ENCODE results near the gene EEFSEC.

EEFSEC gene

DNA sequence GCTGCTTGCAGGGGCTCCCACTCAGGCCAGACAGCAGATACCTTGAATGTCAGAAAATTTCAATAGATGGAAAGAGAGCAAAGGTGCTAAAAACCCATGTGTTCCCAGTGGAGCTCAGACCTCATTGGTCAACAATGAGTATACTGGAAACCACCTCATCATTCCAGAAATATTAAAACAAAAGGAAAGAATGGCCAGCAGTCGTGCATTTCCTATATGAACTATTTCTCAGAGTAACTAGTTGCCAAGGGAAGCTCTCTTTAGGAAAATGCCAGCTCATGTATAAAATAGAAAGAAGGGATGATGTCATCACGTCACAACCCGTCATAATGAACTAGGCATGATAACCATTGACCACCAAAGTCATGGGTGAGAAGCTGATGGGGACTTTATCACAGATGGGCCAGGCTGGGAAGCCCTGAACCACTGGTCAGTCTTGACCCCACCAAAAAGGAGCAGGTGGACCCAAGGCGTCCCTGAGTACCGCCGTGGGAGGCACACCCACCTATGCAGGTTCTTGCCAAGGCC, 295.9 kb downstream of the EEFSEC start:
- no peak for DNase-seq (ENCODE audit: low spot score)

DNA sequence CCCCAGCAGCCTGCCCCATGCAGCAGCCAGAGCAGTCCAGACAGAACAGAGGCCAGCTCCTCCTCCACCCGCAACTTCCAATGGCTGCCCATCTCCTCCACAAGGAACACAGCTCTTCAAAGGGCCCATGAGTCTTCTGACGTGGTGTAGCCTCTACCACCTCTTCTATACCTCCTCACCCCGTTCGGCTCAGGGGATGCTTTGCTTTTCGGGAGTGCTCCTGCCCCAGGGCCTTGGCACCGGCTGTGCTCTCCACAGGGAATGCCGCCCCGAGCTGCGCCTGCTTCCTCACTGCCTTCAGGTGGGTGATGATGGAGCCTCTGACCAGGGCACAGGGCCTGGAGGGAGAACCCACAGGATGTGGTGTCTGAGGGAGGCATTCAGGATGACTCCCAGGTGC, 298.8 kb downstream of the EEFSEC start:
- no peak for DNase-seq (ENCODE audit: low spot score)

DNA sequence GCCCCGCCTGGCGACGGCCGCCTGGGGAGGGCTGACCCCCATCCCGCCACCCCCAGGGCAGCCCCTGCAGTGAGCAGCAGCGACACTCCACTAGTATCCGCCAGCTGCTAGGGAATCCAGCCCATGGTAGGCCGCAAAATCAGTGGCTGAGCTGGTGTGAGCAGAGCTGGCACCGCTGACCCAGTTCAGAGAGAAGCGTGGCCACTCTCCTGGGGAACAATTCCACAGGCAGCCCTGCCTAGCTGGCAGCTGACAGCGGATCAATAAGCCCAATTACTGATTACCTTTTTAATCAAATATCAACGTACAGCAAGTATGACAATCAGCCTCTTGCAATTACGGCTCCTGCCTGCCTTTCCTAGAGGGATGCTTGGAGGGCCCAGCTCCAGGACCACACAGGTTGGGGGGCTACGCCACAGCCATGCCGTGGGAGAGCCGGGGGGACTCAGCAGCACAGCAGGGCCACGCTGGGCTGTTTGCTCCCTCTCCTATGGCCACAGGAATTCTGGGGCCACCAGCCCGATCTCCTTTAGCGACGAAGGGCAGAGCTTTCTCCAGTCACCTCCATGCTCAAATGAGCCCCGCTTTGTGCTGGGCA, 299.5 kb downstream of the EEFSEC start:
- no peak for DNase-seq (ENCODE audit: low spot score)

DNA sequence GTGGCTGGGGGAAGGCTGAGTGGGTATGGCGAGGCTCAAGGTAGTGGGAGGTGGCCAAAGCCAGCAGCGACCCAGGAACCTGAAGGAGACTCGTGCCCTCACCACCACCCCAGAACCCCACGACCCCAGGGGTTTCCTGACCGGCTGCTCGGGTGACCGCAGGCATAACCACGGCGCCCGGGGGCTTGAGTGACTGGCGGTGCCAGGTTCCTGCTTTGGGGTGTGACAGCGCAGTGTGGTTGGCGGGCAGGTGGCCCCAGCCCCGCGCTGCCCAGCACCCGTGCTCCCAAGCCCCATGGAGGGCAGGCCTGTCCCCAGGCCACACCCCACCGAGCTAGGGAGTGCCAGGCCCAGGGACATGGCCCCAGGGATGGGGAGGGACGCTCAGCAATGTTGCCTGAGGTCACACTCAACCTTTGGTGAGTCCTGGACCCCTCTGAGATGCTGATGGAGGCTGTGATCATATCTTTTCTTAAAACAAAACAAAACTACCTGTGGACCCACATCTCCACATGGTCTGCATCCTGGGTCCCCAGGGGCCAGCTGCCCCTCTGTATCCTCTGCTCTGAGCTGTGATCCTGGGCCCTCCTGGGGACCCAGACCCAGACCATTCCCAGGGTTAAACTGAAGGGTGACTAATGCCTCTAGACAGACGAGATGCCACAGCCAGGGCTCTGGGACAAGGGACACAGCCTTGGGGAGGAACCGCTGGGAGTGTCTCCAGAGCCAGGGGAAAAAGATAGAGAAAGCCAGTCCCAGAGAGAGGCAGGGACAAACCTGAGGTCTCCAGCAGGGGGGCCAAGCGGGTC, 300.4 kb downstream of the EEFSEC start:
- DNase-seq (ENCODE audit: low spot score): no peak

DNA sequence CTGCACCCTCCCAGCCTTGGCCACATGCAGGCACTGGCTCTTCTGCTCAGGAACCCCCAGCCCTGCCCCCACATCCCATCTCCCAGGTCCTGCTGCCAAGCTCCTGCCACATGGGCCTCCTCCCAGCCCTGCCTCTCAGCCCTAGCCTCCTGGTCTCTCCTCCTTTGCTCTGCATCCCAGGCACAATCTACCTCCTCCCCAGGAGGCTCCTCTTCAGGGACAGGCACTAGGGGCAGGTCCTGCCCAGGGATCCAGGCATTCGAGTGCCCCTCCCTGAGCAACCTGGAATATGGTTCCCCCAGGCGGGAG, 301.0 kb downstream of the EEFSEC start:
- DNase-seq (ENCODE audit: low spot score): no peak

DNA sequence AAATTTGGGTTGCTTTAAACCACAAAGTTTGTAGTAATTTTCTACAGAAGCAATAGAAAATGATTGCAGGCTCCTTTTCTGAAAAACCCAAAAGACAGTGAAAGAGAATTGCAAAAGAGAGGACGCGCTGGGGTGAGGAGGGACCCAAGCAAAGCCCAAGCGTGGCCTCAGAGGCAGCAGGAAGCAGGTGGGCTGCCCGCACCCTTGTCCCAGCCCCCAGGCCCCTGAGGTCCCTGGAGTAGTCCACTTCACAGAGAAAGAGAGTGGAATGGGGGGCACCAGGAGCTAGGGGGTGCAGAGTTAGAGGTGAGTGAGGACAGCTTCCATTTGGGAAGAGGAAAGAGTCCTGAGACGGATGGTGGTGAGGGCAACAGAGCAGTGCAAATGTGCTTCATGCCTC, 301.8 kb downstream of the EEFSEC start:
- DNase-seq (ENCODE audit: low spot score): no peak

DNA sequence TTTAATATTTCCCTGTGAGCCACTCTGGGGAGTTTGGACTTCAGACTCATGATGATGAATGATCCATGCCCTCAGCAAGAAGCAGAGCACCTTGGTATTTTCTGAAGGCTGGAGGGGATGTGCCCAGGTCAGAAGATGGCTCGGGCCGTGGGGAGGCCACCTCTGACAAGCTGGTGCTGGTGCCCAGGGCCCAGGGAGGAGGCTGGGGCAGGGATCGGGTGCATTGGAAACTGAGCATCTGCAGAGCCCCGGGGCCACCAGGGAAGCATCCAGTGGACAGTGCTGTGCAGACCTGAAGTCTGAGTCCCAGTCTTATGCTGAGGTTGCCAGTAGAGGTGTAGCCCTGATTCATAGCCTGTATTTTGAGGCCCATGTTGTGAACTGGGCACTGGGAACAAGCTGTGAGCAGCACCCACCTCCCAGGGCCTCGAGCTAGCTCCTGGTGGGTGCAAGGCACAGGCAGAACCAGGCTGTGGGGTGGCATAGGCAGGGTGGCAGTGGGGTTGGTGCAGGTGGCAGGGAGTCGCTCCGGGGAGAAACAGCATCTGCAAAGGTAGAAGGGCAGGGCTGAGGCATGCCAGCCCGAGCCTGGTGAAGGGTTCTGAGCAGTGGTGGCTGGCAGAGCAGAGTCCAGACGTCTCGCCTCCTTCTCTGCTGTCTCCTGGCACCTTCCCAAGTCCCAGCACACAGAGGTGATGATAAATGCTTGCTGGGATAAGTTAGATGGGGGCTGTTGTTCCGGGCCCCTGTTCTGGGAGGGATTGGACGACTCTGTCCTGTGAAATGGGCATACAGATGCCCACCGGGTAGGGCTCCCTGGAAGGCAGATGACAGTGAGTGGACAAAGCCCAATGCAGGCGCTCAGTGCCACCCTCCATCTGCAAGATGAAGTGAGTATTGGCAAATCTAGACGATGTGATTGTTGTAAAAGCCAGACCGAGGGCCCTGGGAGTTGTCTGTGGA, 302.8 kb downstream of the EEFSEC start:
- DNase-seq (ENCODE audit: low spot score): no peak

DNA sequence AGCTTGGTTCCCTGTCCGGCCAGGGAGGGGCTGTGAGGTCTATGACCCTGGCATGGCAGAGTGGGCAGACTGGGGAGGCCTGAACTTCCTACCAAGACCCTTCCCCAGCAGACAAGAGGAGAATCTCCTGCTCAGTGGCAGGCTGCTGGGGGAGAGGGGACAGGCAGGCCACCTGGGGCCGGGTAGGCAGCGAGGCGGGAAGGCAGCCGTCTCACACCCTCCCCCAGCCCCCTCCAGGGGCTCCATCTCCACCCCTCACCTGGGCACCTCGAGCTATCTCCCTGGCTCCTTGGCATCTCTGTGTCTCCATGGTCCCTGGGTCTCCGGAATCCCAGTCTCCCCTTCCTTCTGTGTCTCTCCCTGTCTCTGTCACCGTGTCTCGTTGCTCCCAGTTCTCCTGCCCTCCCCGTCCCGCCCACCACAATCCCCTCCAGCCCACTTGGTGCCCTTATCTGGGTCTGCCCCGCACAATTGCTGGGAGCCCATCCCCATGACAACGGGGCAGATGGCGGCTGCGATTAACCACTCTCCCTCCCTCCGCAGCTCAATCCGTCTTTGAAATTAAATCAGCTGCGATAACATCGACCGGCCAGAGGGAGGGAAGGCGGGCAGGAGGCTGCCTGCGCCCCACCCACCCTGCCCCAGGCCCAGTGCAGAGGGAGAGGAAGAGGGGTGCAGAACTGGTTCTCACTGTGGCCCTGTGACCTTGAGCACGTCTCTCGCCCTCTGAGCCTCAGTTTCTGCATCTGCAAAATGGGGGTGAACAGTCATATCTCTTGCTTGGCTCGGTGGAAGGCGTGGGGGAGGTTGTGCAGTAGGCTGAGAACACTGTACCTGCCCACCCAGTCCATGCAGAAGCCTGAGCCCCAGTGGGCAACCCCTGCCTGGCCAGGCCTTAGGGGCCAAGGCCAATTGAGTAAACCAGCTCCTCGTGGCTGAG, 303.8 kb downstream of the EEFSEC start:
- DNase-seq (ENCODE audit: low spot score): no peak

DNA sequence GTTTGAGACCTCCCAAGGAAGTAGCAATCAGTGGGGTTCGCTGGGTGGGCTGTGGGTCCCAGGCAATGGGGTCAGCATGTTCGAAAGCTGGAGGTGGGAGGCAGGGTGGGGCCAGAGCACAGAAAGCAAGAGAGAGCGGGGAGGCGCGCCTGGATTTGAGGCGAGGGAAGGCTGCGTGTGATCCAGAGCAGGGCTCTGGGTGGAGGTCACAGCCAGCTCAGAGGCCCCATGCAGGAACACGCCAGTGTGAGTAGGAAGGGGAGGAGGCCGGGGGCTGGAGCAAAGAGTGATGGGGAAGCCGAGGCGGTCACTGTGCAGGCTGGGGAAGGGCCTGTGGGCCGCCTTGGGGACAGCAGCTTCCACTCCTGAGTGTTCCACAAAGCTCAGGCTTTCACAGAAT, 304.7 kb downstream of the EEFSEC start:
- DNase-seq (ENCODE audit: low spot score): no peak
